Omental fat pad (tissue), 4 donors: ENCODE results near the gene TIMM44. TPM values are rescaled to one million over a fixed set of nuclear protein-coding genes. Genes with fewer than 3 reads are reported as not detected.

Experiments
- ATAC-seq: fragments of 150-250 bp; one replicate; pipeline ENCODE4 v1.9.1; 2016; ENCODE audit warnings: mild to moderate bottlenecking, moderate library complexity; ENCODE audit not compliant: low FRiP score
- DNase-seq: peaks from one replicate; pipeline ENCODE4 v3.0.0-alpha.2; 2019; ENCODE audit warnings: low spot score
- CTCF ChIP-seq, 3 donors: fragments of 450-650 bp; IDR thresholded peaks; one replicate each; pipeline ENCODE4 v1.5.1; 2016 to 2017; ENCODE audit warnings: antibody characterized with exemption in 3 of 3, mild to moderate bottlenecking in 3 of 3, moderate library complexity in 2 of 3
- total RNA-seq, 4 donors: library from RNA; depleted of rRNA; stranded (reverse); fragments of >200 nt; gene quantifications; one replicate each; pipeline ENCODE4 v1.1.0, GENCODE V29; 2016

Gene TIMM44
- total RNA-seq, 4 donors from 2014 or later, result 44.3 to 53.3 (median 47.6) TPM

DNA sequence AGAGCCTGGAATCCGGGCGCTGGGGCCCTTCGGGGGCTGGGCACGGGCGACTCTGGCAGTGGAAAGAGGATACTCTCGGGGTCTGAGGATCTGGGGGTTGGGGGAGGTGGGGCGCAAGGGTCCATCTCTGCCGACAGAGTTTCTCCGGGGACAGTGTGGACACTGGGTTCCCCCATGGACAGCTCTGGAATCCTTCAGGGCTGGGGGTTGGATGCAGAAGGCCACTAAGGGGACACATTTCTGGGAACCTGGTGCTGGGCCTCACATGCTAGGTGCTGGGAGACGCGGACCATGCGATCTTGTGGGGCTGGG lies 26.6 kb downstream of the TIMM44 start:
- DNase-seq (no peak), ATAC-seq (no peak)
- TF ChIP-seq CTCF (IDR thresholded peaks at IDR 0.05), result no peak

DNA sequence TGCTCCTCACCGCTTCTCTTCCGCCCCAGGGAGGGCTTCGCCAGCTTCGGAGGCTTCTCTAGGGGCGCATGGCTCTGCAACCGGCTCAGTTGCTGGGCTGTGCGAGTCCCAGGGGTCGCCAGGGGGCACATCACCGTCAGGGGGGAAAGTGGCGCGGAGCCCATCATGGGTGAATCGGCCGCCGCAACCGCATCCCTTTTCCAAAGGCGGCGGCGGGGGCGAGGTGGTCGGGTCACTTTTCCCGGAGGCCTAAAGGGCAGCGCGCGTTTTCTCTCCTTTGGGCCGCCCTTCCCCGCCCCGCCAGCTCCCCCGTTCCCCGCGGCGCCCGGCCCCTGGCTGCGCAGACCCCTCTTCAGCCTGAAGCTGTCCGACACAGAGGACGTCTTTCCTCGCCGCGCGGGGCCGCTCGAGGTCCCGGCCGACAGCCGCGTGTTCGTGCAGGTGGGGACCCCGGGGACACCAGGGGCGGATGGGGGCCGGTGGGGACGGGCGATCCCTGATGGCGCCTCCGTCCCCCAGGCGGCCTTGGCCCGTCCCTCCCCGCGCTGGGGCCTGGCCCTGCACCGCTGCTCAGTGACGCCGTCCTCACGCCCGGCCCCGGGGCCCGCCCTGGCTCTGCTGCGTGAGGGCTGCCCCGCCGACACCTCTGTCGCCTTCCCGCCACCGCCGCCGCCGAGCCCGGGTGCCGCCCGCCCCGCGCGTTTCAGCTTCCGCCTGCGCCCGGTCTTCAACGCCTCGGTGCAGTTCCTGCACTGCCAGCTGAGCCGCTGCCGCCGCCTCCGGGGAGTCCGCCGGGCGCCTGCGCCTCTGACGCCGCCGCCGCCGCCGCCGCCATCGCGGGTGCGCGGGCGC lies 27.1 kb downstream of the TIMM44 start:
- no peak for TF ChIP-seq CTCF (IDR thresholded peaks at IDR 0.05)
- no peak for DNase-seq
- no peak for ATAC-seq

DNA sequence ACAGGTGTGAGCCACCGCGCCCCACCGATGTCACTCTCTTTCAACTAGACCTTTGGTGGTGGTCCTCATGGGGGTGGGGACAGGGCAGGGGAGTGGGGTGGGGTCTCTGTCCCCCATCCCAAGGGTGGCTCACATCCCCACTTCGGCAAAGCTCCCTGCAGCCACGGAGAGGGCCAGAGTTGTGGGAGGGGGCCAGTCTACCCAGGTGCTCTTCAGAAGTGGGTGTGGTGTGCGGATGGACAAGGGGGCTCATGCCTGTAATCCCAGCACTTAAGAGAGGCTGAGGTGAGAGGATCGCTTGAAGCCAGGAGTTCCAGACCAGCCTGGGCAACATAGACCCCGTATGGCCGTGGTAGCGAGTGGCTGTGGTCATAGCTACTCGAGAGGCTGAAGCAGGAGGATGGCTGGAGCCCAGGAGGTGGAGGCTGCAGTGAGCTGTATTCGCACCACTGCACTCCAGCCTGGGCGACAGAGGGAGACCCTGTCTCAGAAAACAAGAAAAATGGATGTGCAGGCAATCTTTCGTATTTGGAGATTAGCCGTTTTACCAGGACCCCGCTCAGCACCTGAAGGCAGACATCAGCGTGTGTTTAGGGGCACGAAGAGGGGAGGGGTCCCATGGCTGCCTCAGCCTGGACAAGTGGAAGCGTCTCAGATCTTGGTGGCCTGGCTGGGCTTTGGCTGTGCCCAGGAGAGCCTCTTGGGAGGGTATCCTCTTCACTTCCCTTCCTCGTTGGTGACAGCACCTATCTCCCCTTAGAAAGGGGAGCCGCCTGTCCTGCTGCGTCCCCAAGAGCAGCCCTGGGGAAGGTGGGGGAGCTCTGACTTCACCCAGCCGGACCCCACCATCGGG lies 28.0 kb downstream of the TIMM44 start:
- no peak for TF ChIP-seq CTCF (IDR thresholded peaks at IDR 0.05)
- no peak for ATAC-seq
- no peak for DNase-seq

GRCh38 chr19:7914598-7915045 lies 28.8 kb downstream of the TIMM44 start, which contains the start of gene TGFBR3L:
Gene TGFBR3L (plus strand): TSS chr19:7914830.
- DNase-seq, result no peak
- ATAC-seq, result no peak
- TF ChIP-seq CTCF (IDR thresholded peaks at IDR 0.05), result no peak

DNA sequence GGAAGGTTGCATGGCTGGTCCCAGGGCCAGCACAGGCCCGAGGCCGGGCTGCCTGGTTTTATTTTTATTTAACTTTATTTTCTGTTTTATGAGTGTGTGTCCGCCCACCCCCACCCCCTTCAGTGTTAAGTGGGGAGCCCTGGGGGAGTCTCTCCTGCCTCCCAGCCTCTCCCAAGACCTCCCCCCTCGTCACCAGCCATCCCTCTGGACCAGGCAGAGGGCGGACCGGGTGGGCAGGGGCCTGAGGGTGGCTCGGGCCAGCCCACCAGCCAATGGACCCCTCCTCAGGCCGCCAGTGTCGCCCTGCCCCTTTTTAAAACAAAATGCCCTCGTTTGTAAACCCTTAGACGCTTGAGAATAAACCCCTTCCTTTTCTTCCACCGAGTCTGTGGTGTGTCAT lies 29.4 kb downstream of the TIMM44 start:
- no peak for ATAC-seq
- no peak for TF ChIP-seq CTCF (IDR thresholded peaks at IDR 0.05)

GRCh38 chr19:7913652-7914051 lies 29.8 kb downstream of the TIMM44 start:
- no peak for DNase-seq
- no peak for ATAC-seq
- no peak for TF ChIP-seq CTCF (IDR thresholded peaks at IDR 0.05)

More for the DNA sequence above, 29.4 kb downstream of the TIMM44 start:
- DNase-seq, result no peak
